A549 (cell line): Measurements from ENCODE around the gene GNG10.

ENCODE experiments used
- CHD2 ChIP-seq: fragments of 150-350 bp; IDR thresholded peaks from 2 replicates; pipeline ENCODE4 v1.6.1; 2014; ENCODE audit warnings: low read length; ENCODE audit not compliant: partially characterized antibody
- EP300 ChIP-seq, 2 experiments: fragments of >200 bp; sonication (Bioruptor Twin); formaldehyde crosslinking; IDR thresholded peaks; 2 replicates in 1 of 2; 3 replicates in 1 of 2; pipeline ENCODE4 v1.6.1; 2016 to 2017
- KDM1A ChIP-seq: fragments of 200-600 bp; sonication (generic); IDR thresholded peaks from 2 replicates; pipeline ENCODE4 v1.6.1; 2016; ENCODE audit warnings: low read depth, mild to moderate bottlenecking
- POLR2A ChIP-seq: IDR thresholded peaks from 2 replicates; pipeline ENCODE4 v1.6.1; 2012; ENCODE audit warnings: mild to moderate bottlenecking, low read length
- RAD21 ChIP-seq, 2 experiments: fragments of >200 bp in 1 of 2; sonication (Bioruptor Twin) in 1 of 2; formaldehyde crosslinking in 1 of 2; IDR thresholded peaks in 1 of 2; conservative IDR thresholded peaks in 1 of 2; 2 replicates in 1 of 2; 3 replicates in 1 of 2; pipeline ENCODE4 v1.6.1; 2012 to 2018; ENCODE audit warnings: inconsistent platforms in 1 of 2
- TF ChIP-seq, protein P1 (sequence below): fragments of >200 bp; sonication (Bioruptor Twin); formaldehyde crosslinking; IDR thresholded peaks from 3 replicates; pipeline ENCODE4 v1.5.1; 2016

DNA sequence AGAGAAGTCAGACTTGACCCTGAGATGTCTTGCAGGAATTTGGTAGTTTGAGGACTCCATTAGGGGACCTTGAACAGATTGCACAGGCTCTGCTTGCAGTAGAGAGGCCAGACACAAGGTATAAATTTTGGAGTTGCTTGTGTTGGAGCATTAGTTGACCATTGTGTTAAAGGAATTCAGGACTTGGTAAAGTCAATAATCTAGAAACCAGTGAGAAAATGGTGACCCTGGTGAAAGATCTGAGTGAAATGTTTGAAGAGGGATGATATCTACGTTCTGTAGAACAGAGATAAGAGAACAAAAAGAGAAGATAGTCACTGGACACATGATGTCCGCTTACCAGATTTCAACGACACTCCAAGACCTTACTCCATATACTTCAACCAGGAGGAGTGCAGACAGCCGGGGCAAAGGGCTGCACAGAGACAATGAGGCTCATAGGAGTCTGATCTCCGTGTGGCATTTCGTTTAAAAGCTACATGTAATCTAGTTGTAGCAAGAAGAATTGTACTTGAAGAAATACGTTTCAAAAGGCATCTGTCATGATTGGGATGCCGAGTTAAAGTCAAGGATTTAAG, 17.1 kb upstream of the GNG10 start:
- TF ChIP-seq, protein P1, sequence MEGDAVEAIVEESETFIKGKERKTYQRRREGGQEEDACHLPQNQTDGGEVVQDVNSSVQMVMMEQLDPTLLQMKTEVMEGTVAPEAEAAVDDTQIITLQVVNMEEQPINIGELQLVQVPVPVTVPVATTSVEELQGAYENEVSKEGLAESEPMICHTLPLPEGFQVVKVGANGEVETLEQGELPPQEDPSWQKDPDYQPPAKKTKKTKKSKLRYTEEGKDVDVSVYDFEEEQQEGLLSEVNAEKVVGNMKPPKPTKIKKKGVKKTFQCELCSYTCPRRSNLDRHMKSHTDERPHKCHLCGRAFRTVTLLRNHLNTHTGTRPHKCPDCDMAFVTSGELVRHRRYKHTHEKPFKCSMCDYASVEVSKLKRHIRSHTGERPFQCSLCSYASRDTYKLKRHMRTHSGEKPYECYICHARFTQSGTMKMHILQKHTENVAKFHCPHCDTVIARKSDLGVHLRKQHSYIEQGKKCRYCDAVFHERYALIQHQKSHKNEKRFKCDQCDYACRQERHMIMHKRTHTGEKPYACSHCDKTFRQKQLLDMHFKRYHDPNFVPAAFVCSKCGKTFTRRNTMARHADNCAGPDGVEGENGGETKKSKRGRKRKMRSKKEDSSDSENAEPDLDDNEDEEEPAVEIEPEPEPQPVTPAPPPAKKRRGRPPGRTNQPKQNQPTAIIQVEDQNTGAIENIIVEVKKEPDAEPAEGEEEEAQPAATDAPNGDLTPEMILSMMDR: no peak
- TF ChIP-seq POLR2A: no peak
- TF ChIP-seq CHD2: no peak
- no peak for TF ChIP-seq EP300 (IDR thresholded peaks at IDR 0.05)
- no peak for TF ChIP-seq RAD21 (conservative IDR thresholded peaks at IDR 0.05 in 1 of 2, IDR thresholded peaks at IDR 0.05 in 1 of 2)
- TF ChIP-seq KDM1A: no peak
